A673 (cell line): ENCODE measurements around the gene STX11. TPM values are rescaled to one million over a fixed set of nuclear protein-coding genes. Genes with fewer than 3 reads are reported as not detected.

Experiments used
- BruUV-seq: library from RNA; stranded (reverse); fragments of 400-500 nt; replicated peaks from 2 replicates; lab custom pipeline; 2021; lab: Mats Ljungman, UMichigan
- CTCF ChIA-PET: fragments of 300-600 bp; sonication (Branson Sonifier 250); formaldehyde crosslinking; loops from one replicate; lab custom pipeline; 2022; ENCODE audit warnings: antibody characterized with exemption; lab: Charles Lee
- POLR2A ChIA-PET: fragments of 300-600 bp; sonication (Branson Sonifier 250); formaldehyde crosslinking; loops from one replicate; lab custom pipeline; 2022; ENCODE audit warnings: antibody characterized with exemption; ENCODE audit not compliant: low non-redundant PET; lab: Charles Lee
- DNase-seq: peaks from one replicate; pipeline ENCODE4 v3.0.0-alpha.2; 2015; ENCODE audit warnings: low spot score
- H3K27ac ChIP-seq: fragments of 200-600 bp; sonication (generic); 2 replicates; pipeline ENCODE4 v1.5.1; 2016; ENCODE audit warnings: mixed run types, low read depth, mild to moderate bottlenecking, mixed read lengths, antibody characterized with exemption, low read length; ENCODE audit not compliant: poor library complexity, severe bottlenecking
- H3K27me3 ChIP-seq: fragments of 200-600 bp; sonication (generic); replicated peaks from 2 replicates; pipeline ENCODE4 v1.6.1; 2017; ENCODE audit warnings: mixed run types, low read depth, mild to moderate bottlenecking, mixed read lengths, antibody characterized with exemption, low read length; ENCODE audit not compliant: insufficient read depth, poor library complexity
- H3K36me3 ChIP-seq: fragments of 200-600 bp; sonication (generic); 2 replicates; pipeline ENCODE4 v1.6.1; 2016; ENCODE audit warnings: mixed run types, mild to moderate bottlenecking, mixed read lengths, antibody characterized with exemption, low read length; ENCODE audit not compliant: insufficient read depth, poor library complexity, severe bottlenecking
- H3K4me1 ChIP-seq: fragments of 200-600 bp; sonication (generic); 2 replicates; pipeline ENCODE4 v1.6.1; 2017; ENCODE audit warnings: mixed run types, mild to moderate bottlenecking, mixed read lengths, antibody characterized with exemption, low read length; ENCODE audit not compliant: insufficient read depth, poor library complexity, severe bottlenecking
- H3K4me3 ChIP-seq: fragments of 200-600 bp; sonication (generic); 2 replicates; pipeline ENCODE4 v1.5.1; 2016; ENCODE audit warnings: low read depth, mixed run types, mild to moderate bottlenecking, mixed read lengths, low read length; ENCODE audit not compliant: poor library complexity, severe bottlenecking
- H3K9me3 ChIP-seq: fragments of 200-600 bp; sonication (generic); 2 replicates; pipeline ENCODE4 v1.6.1; 2016; ENCODE audit warnings: mixed run types, low read depth, mild to moderate bottlenecking, mixed read lengths, antibody characterized with exemption, low read length; ENCODE audit not compliant: poor library complexity, severe bottlenecking
- CTCF ChIP-seq: fragments of 300-800, 200-600 bp; sonication (generic); conservative IDR thresholded peaks from 2 replicates; pipeline ENCODE4 v1.5.1; 2017; ENCODE audit warnings: low read depth, mild to moderate bottlenecking, antibody characterized with exemption, low read length, moderate library complexity, mixed read lengths
- EZH2 ChIP-seq: fragments of 200-600 bp; sonication (generic); IDR thresholded peaks from 2 replicates; pipeline ENCODE4 v1.6.1; 2017; ENCODE audit warnings: borderline replicate concordance, low read depth, mild to moderate bottlenecking, mixed read lengths, antibody characterized with exemption, low read length; ENCODE audit not compliant: poor library complexity, severe bottlenecking
- intact Hi-C: fragments of 100-400 bp; cut with micrococcal nuclease; formaldehyde crosslinking; loops from one replicate; pipeline ENCODE4 v1.10.0; 2022; ENCODE audit not compliant: unreplicated experiment
- total RNA-seq: library from RNA; stranded (reverse); gene quantifications from 2 replicates; pipeline ENCODE4 v1.2.3, GENCODE V29; 2021

Gene STX11
- total RNA-seq, 1 experiment from 2014 or later = 0.30 TPM

- no peaks in the 10 kb centered on the region for H3K27me3 ChIP-seq
- H3K27ac ChIP-seq = no peak overlapping the region
- intact Hi-C loops = no loop called here
- TF ChIP-seq EZH2 (no peak), CTCF (no peak)
- H3K4me1 ChIP-seq = no peaks in the 10 kb centered on the region
- ChIA-PET POLR2A (no interaction called here), CTCF (no interaction called here)
- BruUV-seq = no TSS peak
- no peaks in the 10 kb centered on the region for H3K36me3 ChIP-seq
- no peak for DNase-seq
- no peak overlapping the region for H3K4me3 ChIP-seq
- H3K9me3 ChIP-seq = no peaks in the 10 kb centered on the region
Observed at GRCh38 chr6:144138542-144138941, 11.8 kb upstream of the STX11 start.

GRCh38 chr6:144139817-144140216, 10.5 kb upstream of the STX11 start:
- DNase-seq = no peak
- ChIA-PET POLR2A (no interaction called here), CTCF (interaction anchor here (0.6 kb wide), 1 partner anchor 1564 kb away, joined by 4 read pairs; no protein-coding TSS in a partner anchor)
- Histone ChIP-seq H3K27ac (no peak overlapping the region), H3K4me1 (no peaks in the 10 kb centered on the region), H3K36me3 (no peaks in the 10 kb centered on the region), H3K4me3 (no peak overlapping the region), H3K9me3 (no peaks in the 10 kb centered on the region), H3K27me3 (no peaks in the 10 kb centered on the region)
- no TSS peak for BruUV-seq
- intact Hi-C loops = no loop called here
- TF ChIP-seq EZH2 (no peak), CTCF (no peak)

GRCh38 chr6:144140867-144141266, 9.4 kb upstream of the STX11 start:
- no peaks in the 10 kb centered on the region for H3K27me3 ChIP-seq
- ChIA-PET CTCF (no interaction called here), POLR2A (no interaction called here)
- no peaks in the 10 kb centered on the region for H3K36me3 ChIP-seq
- intact Hi-C loops = no loop called here
- no peak overlapping the region for H3K27ac ChIP-seq
- DNase-seq = no peak
- H3K9me3 ChIP-seq = no peaks in the 10 kb centered on the region
- no peaks in the 10 kb centered on the region for H3K4me1 ChIP-seq
- no peak overlapping the region for H3K4me3 ChIP-seq
- TF ChIP-seq CTCF (no peak), EZH2 (no peak)
- no TSS peak for BruUV-seq
